OCI-LY7 (cell line): ENCODE data around the gene ANKK1. TPM values are rescaled to one million over a fixed set of nuclear protein-coding genes. Genes with fewer than 3 reads are reported as not detected.

ENCODE experiments used
- BruUV-seq: library from RNA; stranded (reverse); fragments of 400-500 nt; replicated peaks from 2 replicates; lab custom pipeline; 2021; lab: Mats Ljungman, UMichigan
- CTCF ChIA-PET: fragments of 300-600 bp; sonication (Branson Sonifier 250); formaldehyde crosslinking; loops from one replicate; lab custom pipeline; 2022; ENCODE audit warnings: antibody characterized with exemption; ENCODE audit not compliant: unreplicated experiment; lab: Charles Lee
- POLR2A ChIA-PET: fragments of 300-600 bp; sonication (Branson Sonifier 250); formaldehyde crosslinking; loops from one replicate; lab custom pipeline; 2022; ENCODE audit warnings: antibody characterized with exemption; lab: Charles Lee
- DNase-seq: peaks from one replicate; pipeline ENCODE4 v3.0.0-alpha.2; 2015; ENCODE audit warnings: low spot score
- H2AFZ ChIP-seq: fragments of 200-600 bp; sonication (generic), shearing (Covaris generic); 2 replicates; pipeline ENCODE4 v1.6.1; 2014; ENCODE audit warnings: mild to moderate bottlenecking, antibody characterized with exemption, low read length, moderate library complexity
- H3K27ac ChIP-seq: fragments of 200-600 bp; sonication (generic); 2 replicates; pipeline ENCODE4 v1.5.1; 2014; ENCODE audit warnings: mixed run types, low read depth, mild to moderate bottlenecking, moderate library complexity, low read length, inconsistent platforms; ENCODE audit not compliant: poor library complexity, severe bottlenecking
- H3K36me3 ChIP-seq: fragments of 200-600 bp; sonication (generic); 2 replicates; pipeline ENCODE4 v1.6.1; 2014; ENCODE audit warnings: mild to moderate bottlenecking, antibody characterized with exemption, low read length, moderate library complexity, mixed read lengths; ENCODE audit not compliant: insufficient read depth
- H3K4me1 ChIP-seq: fragments of 200-600 bp; sonication (generic); 2 replicates; pipeline ENCODE4 v1.5.1; 2014; ENCODE audit warnings: mild to moderate bottlenecking, low read length; ENCODE audit not compliant: insufficient read depth, poor library complexity, severe bottlenecking
- H3K4me2 ChIP-seq: fragments of 200-600 bp; sonication (generic); 2 replicates; pipeline ENCODE4 v1.6.1; 2014; ENCODE audit warnings: mild to moderate bottlenecking, low read length
- H3K4me3 ChIP-seq: fragments of 200-600 bp; sonication (generic); 2 replicates; pipeline ENCODE4 v1.5.1; 2014; ENCODE audit warnings: mild to moderate bottlenecking, low read depth, low read length; ENCODE audit not compliant: poor library complexity, severe bottlenecking
- H3K79me2 ChIP-seq: fragments of 200-600 bp; sonication (generic); 2 replicates; pipeline ENCODE4 v1.6.1; 2016; ENCODE audit warnings: low read depth, mild to moderate bottlenecking, low read length, moderate library complexity, mixed read lengths; ENCODE audit not compliant: insufficient read depth
- H3K9me2 ChIP-seq: fragments of 200-600 bp; sonication (generic); 2 replicates; pipeline ENCODE4 v1.6.1; 2016; ENCODE audit warnings: mild to moderate bottlenecking, low read length, mixed read lengths; ENCODE audit not compliant: insufficient read depth
- H3K9me3 ChIP-seq: fragments of 200-600 bp; sonication (generic); 2 replicates; pipeline ENCODE4 v1.6.1; 2014; ENCODE audit warnings: mild to moderate bottlenecking, mixed run types, low read length, mixed read lengths
- H4K20me1 ChIP-seq: fragments of 200-600 bp; sonication (generic); 2 replicates; pipeline ENCODE4 v1.6.1; 2014; ENCODE audit warnings: mild to moderate bottlenecking, antibody characterized with exemption, low read length, moderate library complexity, mixed read lengths; ENCODE audit not compliant: insufficient read depth
- CTCF ChIP-seq: fragments of 200-600 bp; sonication (generic); conservative IDR thresholded peaks from 2 replicates; pipeline ENCODE4 v1.5.1; 2014; ENCODE audit warnings: mild to moderate bottlenecking, antibody characterized with exemption, low read length, moderate library complexity, mixed read lengths
- EZH2phosphoT487 ChIP-seq: fragments of 200-600 bp; sonication (generic); IDR thresholded peaks from 2 replicates; pipeline ENCODE4 v1.6.1; 2018; ENCODE audit warnings: low read depth, borderline replicate concordance, mild to moderate bottlenecking, mixed run types, antibody characterized with exemption, low read length, moderate library complexity, mixed read lengths
- intact Hi-C: fragments of 100-400 bp; cut with micrococcal nuclease; formaldehyde crosslinking; loops from one replicate; pipeline ENCODE4 v1.10.0; 2022; ENCODE audit not compliant: unreplicated experiment
- total RNA-seq, 2 experiments: library from RNA; depleted of rRNA in 1 of 2; stranded (reverse); fragments of >200 nt in 1 of 2; shearing (Covaris generic) in 1 of 2; gene quantifications; 2 replicates each; pipeline ENCODE4 v1.2.3, GENCODE V29; 2014 to 2022

ANKK1 gene
- total RNA-seq, 2 experiments from 2014 or later = not detected

DNA sequence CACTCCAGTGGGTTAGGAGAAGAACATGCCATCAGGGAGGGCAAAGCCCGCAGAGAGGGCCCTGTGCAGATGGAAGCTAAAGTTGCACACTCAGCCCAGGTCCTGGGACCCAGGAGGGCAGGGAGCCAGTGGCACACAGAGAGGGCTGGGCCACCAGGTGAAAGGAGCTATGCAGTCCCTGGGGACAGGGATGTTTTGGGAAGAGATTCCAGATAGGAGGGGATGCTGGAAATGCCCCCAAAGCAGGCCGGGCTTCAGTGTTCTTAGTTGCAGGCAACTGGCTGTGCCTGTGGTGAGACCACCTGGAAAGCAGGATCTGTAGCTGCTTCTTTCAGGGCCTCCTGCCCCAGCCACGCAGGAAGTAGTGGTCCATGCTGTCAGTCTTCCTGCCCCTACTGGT, 19.6 kb downstream of the ANKK1 start:
- CTCF ChIA-PET = interaction anchor here (0.6 kb wide), 1 partner anchor 837 kb away, joined by 3 read pairs; no protein-coding TSS in a partner anchor
- BruUV-seq = no TSS peak
- Histone ChIP-seq H2AFZ (no peak overlapping the region), H3K9me3 (no peaks in the 10 kb centered on the region), H3K27ac (no peak overlapping the region), H3K4me3 (no peak overlapping the region), H3K4me2 (no peak overlapping the region), H3K36me3 (no peaks in the 10 kb centered on the region), H3K9me2 (no peaks in the 10 kb centered on the region), H3K4me1 (no peaks in the 10 kb centered on the region), H4K20me1 (no peaks in the 10 kb centered on the region), H3K79me2 (no peaks in the 10 kb centered on the region)
- DNase-seq = no peak
- TF ChIP-seq CTCF (no peak), EZH2phosphoT487 (no peak)
- intact Hi-C loops = no loop called here
- POLR2A ChIA-PET = no interaction called here

- Histone ChIP-seq H3K9me2 (no peaks in the 10 kb centered on the region), H3K27ac (no peak overlapping the region), H3K4me2 (no peak overlapping the region), H3K79me2 (no peaks in the 10 kb centered on the region), H3K4me1 (no peaks in the 10 kb centered on the region), H2AFZ (no peak overlapping the region), H3K9me3 (no peaks in the 10 kb centered on the region), H4K20me1 (no peaks in the 10 kb centered on the region), H3K36me3 (no peaks in the 10 kb centered on the region), H3K4me3 (no peak overlapping the region)
- DNase-seq = no peak
- no TSS peak for BruUV-seq
- CTCF ChIA-PET = no interaction called here
- intact Hi-C loops = no loop called here
- POLR2A ChIA-PET = no interaction called here
- TF ChIP-seq CTCF = no peak
- TF ChIP-seq EZH2phosphoT487 = no peak
Measured at GRCh38 chr11:113408206-113408605, 20.6 kb downstream of the ANKK1 start.

- intact Hi-C loops = no loop called here
- no peaks in the 10 kb centered on the region for H3K36me3 ChIP-seq
- H3K4me1 ChIP-seq = no peaks in the 10 kb centered on the region
- BruUV-seq = no TSS peak
- ChIA-PET CTCF (no interaction called here), POLR2A (no interaction called here)
- no peaks in the 10 kb centered on the region for H3K9me3 ChIP-seq
- no peak overlapping the region for H2AFZ ChIP-seq
- TF ChIP-seq EZH2phosphoT487 (no peak), CTCF (no peak)
- no peaks in the 10 kb centered on the region for H3K79me2 ChIP-seq
- H3K4me2 ChIP-seq = no peak overlapping the region
- H3K9me2 ChIP-seq = no peaks in the 10 kb centered on the region
- no peak overlapping the region for H3K27ac ChIP-seq
- no peak overlapping the region for H3K4me3 ChIP-seq
- no peak for DNase-seq
- no peaks in the 10 kb centered on the region for H4K20me1 ChIP-seq
Measured at GRCh38 chr11:113408887-113409286, 21.3 kb downstream of the ANKK1 start.
